Nephron progenitor cell (in vitro differentiated cells): ENCODE measurements around the gene BTG4.

ENCODE experiments used
- DNase-seq: peaks from one replicate; pipeline ENCODE4 v3.0.0; 2021
- H3K27ac Mint-ChIP-seq: 2 replicates; pipeline ENCODE4 v1.8.0; 2021; ENCODE audit warnings: mild to moderate bottlenecking, moderate library complexity, mixed read lengths
- H3K27me3 Mint-ChIP-seq: 2 replicates; pipeline ENCODE4 v1.8.0; 2021; ENCODE audit warnings: mild to moderate bottlenecking, low read depth, mixed read lengths; ENCODE audit not compliant: poor library complexity
- H3K36me3 Mint-ChIP-seq: 2 replicates; pipeline ENCODE4 v1.8.0; 2021; ENCODE audit warnings: low read depth, mixed read lengths
- H3K4me1 Mint-ChIP-seq: 2 replicates; pipeline ENCODE4 v1.8.0; 2021; ENCODE audit warnings: mixed read lengths
- H3K4me3 Mint-ChIP-seq: 2 replicates; pipeline ENCODE4 v1.8.0; 2021; ENCODE audit warnings: mild to moderate bottlenecking, moderate library complexity, mixed read lengths
- H3K9me3 Mint-ChIP-seq: 2 replicates; pipeline ENCODE4 v1.8.0; 2021; ENCODE audit warnings: mild to moderate bottlenecking, moderate library complexity, mixed read lengths
- CTCF ChIP-seq: fragments of 200-600 bp; sonication (generic); IDR thresholded peaks from 2 replicates; pipeline ENCODE4 v1.5.0; 2021; ENCODE audit warnings: antibody characterized with exemption

The BTG4 gene

GRCh38 chr11:111557425-111558111 lies 45.4 kb upstream of the BTG4 start:
- H3K36me3 Mint-ChIP-seq, result peaks cover 13% of the 10 kb centered on the region
- no peak overlapping the region for H3K4me3 Mint-ChIP-seq
- TF ChIP-seq CTCF, result no peak
- H3K27me3 Mint-ChIP-seq, result peaks cover 4% of the 10 kb centered on the region
- peaks cover 24% of the 10 kb centered on the region for H3K9me3 Mint-ChIP-seq
- no peak for DNase-seq
- H3K27ac Mint-ChIP-seq, result no peak overlapping the region
- H3K4me1 Mint-ChIP-seq, result peaks cover 9% of the 10 kb centered on the region

DNA sequence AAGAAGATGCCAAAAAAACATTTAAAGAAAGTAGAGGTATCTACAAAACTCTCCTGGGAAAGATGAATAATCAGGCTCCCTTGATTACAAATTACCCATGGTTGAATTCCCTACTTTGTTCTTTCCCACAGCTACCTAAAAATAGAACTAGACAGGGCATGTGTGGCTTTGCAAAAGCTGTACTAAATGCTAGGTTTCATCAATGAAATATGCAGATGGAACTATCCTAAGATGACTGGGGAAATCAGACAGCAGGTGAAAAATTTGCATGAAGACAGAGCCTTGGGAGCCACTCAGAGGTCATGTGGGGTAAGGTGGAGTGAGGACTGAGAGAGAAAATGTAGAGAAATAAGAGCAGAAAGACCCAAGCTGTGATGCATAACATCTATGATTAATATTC lies 43.1 kb upstream of the BTG4 start:
- Mint-ChIP-seq H3K36me3 (peaks cover 13% of the 10 kb centered on the region), H3K4me3 (no peak overlapping the region), H3K27me3 (peaks cover 4% of the 10 kb centered on the region), H3K9me3 (peaks cover 24% of the 10 kb centered on the region), H3K27ac (no peak overlapping the region), H3K4me1 (peaks cover 11% of the 10 kb centered on the region)
- DNase-seq, result no peak
- TF ChIP-seq CTCF, result no peak

- Mint-ChIP-seq H3K9me3 (peaks cover 24% of the 10 kb centered on the region), H3K36me3 (peaks cover 13% of the 10 kb centered on the region), H3K4me1 (peaks cover 11% of the 10 kb centered on the region), H3K27me3 (peaks cover 4% of the 10 kb centered on the region), H3K4me3 (no peak overlapping the region), H3K27ac (no peak overlapping the region)
- DNase-seq, result no peak
- TF ChIP-seq CTCF, result no peak
Observed at GRCh38 chr11:111554532-111554931, 42.3 kb upstream of the BTG4 start.

DNA sequence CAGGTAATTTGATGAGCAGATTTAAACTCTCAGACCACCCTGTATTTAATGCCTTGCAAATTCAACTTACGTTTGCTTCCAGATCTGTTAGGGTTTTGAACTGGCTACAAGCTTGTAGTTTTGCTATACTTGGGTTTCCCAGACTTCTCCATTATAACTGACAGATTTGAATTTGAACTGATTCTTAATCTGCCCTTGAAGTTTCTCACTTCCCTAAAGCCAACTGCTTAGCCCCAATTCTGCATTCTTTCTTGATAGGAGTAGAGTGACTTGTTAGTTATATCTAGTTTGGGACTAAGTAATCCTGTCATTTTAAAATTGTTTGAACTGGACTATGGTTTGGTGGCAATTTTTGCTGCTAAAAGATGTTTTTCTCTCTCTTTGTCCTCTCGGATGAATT lies 38.1 kb upstream of the BTG4 start:
- Mint-ChIP-seq H3K27ac (no peak overlapping the region), H3K36me3 (peaks cover 2% of the 10 kb centered on the region), H3K9me3 (peaks cover 4% of the 10 kb centered on the region), H3K4me1 (peaks cover 24% of the 10 kb centered on the region), H3K4me3 (no peak overlapping the region), H3K27me3 (peaks cover 7% of the 10 kb centered on the region)
- no peak for DNase-seq
- TF ChIP-seq CTCF, result no peak

DNA sequence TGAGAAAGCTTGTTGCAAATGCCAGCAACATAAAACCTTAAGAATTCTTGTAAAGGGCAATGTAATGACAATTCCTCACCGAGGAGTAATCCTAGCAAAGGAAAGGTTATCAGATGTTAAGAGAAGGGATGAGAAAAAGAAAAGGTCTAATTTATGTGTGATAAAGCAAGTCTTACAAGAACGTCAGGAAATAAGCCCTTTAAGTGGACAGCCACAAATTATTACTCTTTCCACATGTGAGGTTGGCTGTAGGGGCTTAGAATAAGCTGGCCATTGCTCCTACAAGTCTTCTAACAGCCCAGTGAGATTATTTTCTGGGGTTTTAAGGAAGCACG lies 37.6 kb upstream of the BTG4 start:
- peaks cover 24% of the 10 kb centered on the region for H3K4me1 Mint-ChIP-seq
- H3K4me3 Mint-ChIP-seq, result no peak overlapping the region
- H3K27ac Mint-ChIP-seq, result no peak overlapping the region
- no peak for DNase-seq
- no peak for TF ChIP-seq CTCF
- peaks cover 7% of the 10 kb centered on the region for H3K27me3 Mint-ChIP-seq
- H3K36me3 Mint-ChIP-seq, result no peaks in the 10 kb centered on the region
- H3K9me3 Mint-ChIP-seq, result no peaks in the 10 kb centered on the region

- Mint-ChIP-seq H3K9me3 (no peaks in the 10 kb centered on the region), H3K27ac (no peak overlapping the region), H3K27me3 (peaks cover 11% of the 10 kb centered on the region), H3K4me1 (peaks cover 24% of the 10 kb centered on the region), H3K36me3 (no peaks in the 10 kb centered on the region), H3K4me3 (no peak overlapping the region)
- no peak for DNase-seq
- TF ChIP-seq CTCF, result no peak
Observed at GRCh38 chr11:111549196-111549868, 37.1 kb upstream of the BTG4 start.
